IMR-90 (cell line): ENCODE results near the gene GOLPH3L. TPM values are rescaled to one million over a fixed set of nuclear protein-coding genes. Genes with fewer than 3 reads are reported as not detected.

Experiments used
- MAZ ChIP-seq: IDR thresholded peaks from 2 replicates; pipeline ENCODE4 v1.6.1; 2012; ENCODE audit warnings: low read depth, mild to moderate bottlenecking, low read length, improper control_type of control experiment, moderate library complexity, borderline replicate concordance
- RAD21 ChIP-seq: IDR thresholded peaks from 2 replicates; pipeline ENCODE4 v1.6.1; 2012; ENCODE audit warnings: low read length, improper control_type of control experiment
- polyA plus RNA-seq, 3 experiments: library from polyadenylated mRNA; depleted of rRNA; stranded (reverse); fragments of >200 nt; gene quantifications; 2 replicates each; pipeline ENCODE4 v1.2.3, GENCODE V29; 2012; ENCODE audit warnings: low replicate concordance in 1 of 3
- total RNA-seq: library from RNA; depleted of rRNA; stranded (reverse); fragments of >200 nt; gene quantifications from 2 replicates; pipeline ENCODE4 v1.2.3, GENCODE V29; 2012
- TF ChIP-seq, protein P1 (sequence below): fragments of 150-350 bp; IDR thresholded peaks from 2 replicates; pipeline ENCODE4 v1.6.1; 2016; ENCODE audit warnings: low read depth, mild to moderate bottlenecking, low read length, moderate library complexity, borderline replicate concordance

GOLPH3L gene
- total and polyA plus RNA-seq, 2 of the 4 experiments (the other 2 are of a cell fraction) = 9.5 to 11.0 TPM

DNA sequence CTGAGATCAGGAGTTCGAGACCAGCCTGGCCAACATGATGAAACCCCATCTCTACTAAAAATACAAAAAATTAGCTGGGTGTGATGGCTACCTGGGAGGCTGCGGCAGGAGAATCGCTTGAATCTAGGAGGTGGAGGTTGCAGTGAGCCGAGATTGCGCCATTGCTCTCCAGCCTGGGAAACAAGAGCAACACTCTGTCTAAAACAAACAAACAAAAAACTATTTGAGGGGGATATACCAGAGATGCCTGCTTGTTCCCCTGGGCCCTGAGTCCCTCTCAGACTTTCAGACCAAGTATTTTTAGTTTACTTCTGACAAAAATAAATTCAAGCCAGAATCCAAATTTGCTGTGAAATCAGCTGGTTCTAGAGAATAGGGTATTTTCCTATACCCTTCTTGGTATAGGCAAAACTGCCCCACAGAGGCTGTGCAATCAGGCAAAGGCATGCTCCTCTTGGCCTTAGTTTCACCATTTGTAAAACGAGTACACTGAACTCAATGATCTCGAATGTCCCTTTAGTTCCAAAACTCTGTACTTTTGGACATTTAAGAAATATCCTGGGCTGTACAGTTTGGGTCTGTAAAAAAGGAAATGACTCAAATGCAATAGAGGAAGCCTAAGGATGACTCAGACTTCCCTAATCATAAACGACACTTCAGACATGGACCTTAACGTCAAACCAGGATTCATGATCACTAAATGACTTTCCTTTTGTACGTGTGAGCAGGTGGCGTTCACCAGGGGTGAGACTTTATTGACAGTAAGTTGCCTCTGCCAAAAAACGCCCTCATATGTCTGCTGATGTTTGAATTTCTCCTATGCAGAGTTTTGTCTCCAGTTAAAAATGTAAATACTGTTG is 83.7 kb downstream of the GOLPH3L start (continued):
- TF ChIP-seq, protein P1, sequence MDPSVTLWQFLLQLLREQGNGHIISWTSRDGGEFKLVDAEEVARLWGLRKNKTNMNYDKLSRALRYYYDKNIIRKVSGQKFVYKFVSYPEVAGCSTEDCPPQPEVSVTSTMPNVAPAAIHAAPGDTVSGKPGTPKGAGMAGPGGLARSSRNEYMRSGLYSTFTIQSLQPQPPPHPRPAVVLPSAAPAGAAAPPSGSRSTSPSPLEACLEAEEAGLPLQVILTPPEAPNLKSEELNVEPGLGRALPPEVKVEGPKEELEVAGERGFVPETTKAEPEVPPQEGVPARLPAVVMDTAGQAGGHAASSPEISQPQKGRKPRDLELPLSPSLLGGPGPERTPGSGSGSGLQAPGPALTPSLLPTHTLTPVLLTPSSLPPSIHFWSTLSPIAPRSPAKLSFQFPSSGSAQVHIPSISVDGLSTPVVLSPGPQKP = no peak
- TF ChIP-seq MAZ (no peak), RAD21 (no peak)
